NT2/D1 (cell line): ENCODE measurements around the gene CD163.
"Not testable (repeated sequence)": the region's sequence is repeated elsewhere in the genome, so short reads cannot be mapped to it uniquely, and the experiment has no call there.

Experiments used
- DNase-seq: peaks from one replicate; pipeline ENCODE4 v3.0.0-alpha.2; 2011; ENCODE audit warnings: low read depth, low spot score
- H3K27me3 ChIP-seq: 2 replicates; pipeline ENCODE4 v1.6.0; 2011; ENCODE audit warnings: mild to moderate bottlenecking; ENCODE audit not compliant: insufficient read length, insufficient read depth
- H3K36me3 ChIP-seq: 2 replicates; pipeline ENCODE4 v1.6.1; 2011; ENCODE audit warnings: mild to moderate bottlenecking, low read length, mixed read lengths; ENCODE audit not compliant: insufficient read depth, insufficient read length
- H3K4me1 ChIP-seq: 2 replicates; pipeline ENCODE4 v1.5.1; 2011; ENCODE audit not compliant: insufficient read depth, insufficient read length
- H3K4me3 ChIP-seq: 2 replicates; pipeline ENCODE4 v1.5.1; 2011; ENCODE audit warnings: low read depth; ENCODE audit not compliant: insufficient read length
- H3K9ac ChIP-seq: 2 replicates; pipeline ENCODE4 v1.6.0; 2011; ENCODE audit warnings: low read depth; ENCODE audit not compliant: insufficient read length
- H3K9me3 ChIP-seq: 2 replicates; pipeline ENCODE4 v1.5.1; 2011; ENCODE audit warnings: mild to moderate bottlenecking, low read length; ENCODE audit not compliant: insufficient read depth
- SUZ12 ChIP-seq: IDR thresholded peaks from 2 replicates; pipeline ENCODE4 v1.6.1; 2011; ENCODE audit not compliant: insufficient read length, insufficient read depth; ENCODE audit errors: extremely low read depth
- YY1 ChIP-seq: IDR thresholded peaks from 2 replicates; pipeline ENCODE4 v1.6.1; 2011; ENCODE audit not compliant: insufficient read length, insufficient read depth
- ZNF274 ChIP-seq: IDR thresholded peaks from 2 replicates; pipeline ENCODE4 v1.6.1; 2011; ENCODE audit warnings: mild to moderate bottlenecking, low read depth, low read length

The CD163 gene

GRCh38 chr12:7451756-7452155 is 51.8 kb downstream of the CD163 start:
- Histone ChIP-seq H3K36me3 (no peaks in the 10 kb centered on the region), H3K4me1 (no peaks in the 10 kb centered on the region), H3K9me3 (no peaks in the 10 kb centered on the region), H3K4me3 (no peak overlapping the region), H3K27me3 (no peaks in the 10 kb centered on the region), H3K9ac (no peak overlapping the region)
- no peak for DNase-seq
- TF ChIP-seq ZNF274: no peak
- no peak for TF ChIP-seq SUZ12
- no peak for TF ChIP-seq YY1

DNA sequence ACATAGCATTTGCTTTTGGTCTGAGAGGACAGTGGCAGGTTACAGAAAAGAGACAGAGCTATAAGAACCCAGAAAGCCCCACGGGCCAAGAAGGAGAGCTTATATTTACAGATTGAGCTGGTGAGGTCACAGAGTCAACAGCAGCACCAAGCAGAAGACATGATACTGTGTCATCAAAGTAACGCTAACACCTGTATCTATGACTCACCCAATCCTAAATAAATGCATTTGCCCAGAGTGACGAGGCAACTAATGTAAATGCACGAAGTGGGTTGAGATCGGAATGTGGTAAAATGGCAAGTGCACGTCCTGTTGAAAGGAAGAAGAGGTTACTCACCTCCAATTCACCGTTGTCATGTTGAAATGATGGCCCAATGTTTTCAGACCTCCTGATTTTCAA is 52.9 kb downstream of the CD163 start:
- no peaks in the 10 kb centered on the region for H3K36me3 ChIP-seq
- TF ChIP-seq SUZ12: no peak
- TF ChIP-seq ZNF274: no peak
- no peaks in the 10 kb centered on the region for H3K4me1 ChIP-seq
- no peak overlapping the region for H3K9ac ChIP-seq
- no peaks in the 10 kb centered on the region for H3K9me3 ChIP-seq
- H3K4me3 ChIP-seq: no peak overlapping the region
- no peaks in the 10 kb centered on the region for H3K27me3 ChIP-seq
- DNase-seq: no peak

GRCh38 chr12:7448099-7448498 is 55.5 kb downstream of the CD163 start:
- no peaks in the 10 kb centered on the region for H3K9me3 ChIP-seq
- H3K4me3 ChIP-seq: no peak overlapping the region
- no peak for DNase-seq
- H3K27me3 ChIP-seq: no peaks in the 10 kb centered on the region
- H3K36me3 ChIP-seq: no peaks in the 10 kb centered on the region
- no peak overlapping the region for H3K9ac ChIP-seq
- no peaks in the 10 kb centered on the region for H3K4me1 ChIP-seq
- TF ChIP-seq YY1 (no peak), SUZ12 (no peak), ZNF274 (no peak)

- H3K27me3 ChIP-seq: no peaks in the 10 kb centered on the region
- no peak overlapping the region for H3K9ac ChIP-seq
- no peaks in the 10 kb centered on the region for H3K9me3 ChIP-seq
- no peak overlapping the region for H3K4me3 ChIP-seq
- no peaks in the 10 kb centered on the region for H3K36me3 ChIP-seq
- H3K4me1 ChIP-seq: no peaks in the 10 kb centered on the region
- no peak for TF ChIP-seq ZNF274
- no peak for TF ChIP-seq SUZ12
- no peak for TF ChIP-seq YY1
- no peak for DNase-seq
These were observed 59.0 kb downstream of the CD163 start for GRCh38 chr12:7444537-7444936.

- TF ChIP-seq SUZ12 (no peak), YY1 (no peak), ZNF274 (no peak)
- no peaks in the 10 kb centered on the region for H3K9me3 ChIP-seq
- H3K4me1 ChIP-seq: no peaks in the 10 kb centered on the region
- DNase-seq: no peak
- H3K27me3 ChIP-seq: no peaks in the 10 kb centered on the region
- no peaks in the 10 kb centered on the region for H3K36me3 ChIP-seq
- H3K9ac ChIP-seq: no peak within 1 kb of the TSS
- no peak within 1 kb of the TSS for H3K4me3 ChIP-seq
These were observed 59.5 kb downstream of the CD163 start, which contains the start of gene CD163L1 for GRCh38 chr12:7444076-7444475. Gene CD163L1, minus strand, starts transcription at chr12:7444153. Its CDS starts 26 bp downstream, at chr12:7444127.

DNA sequence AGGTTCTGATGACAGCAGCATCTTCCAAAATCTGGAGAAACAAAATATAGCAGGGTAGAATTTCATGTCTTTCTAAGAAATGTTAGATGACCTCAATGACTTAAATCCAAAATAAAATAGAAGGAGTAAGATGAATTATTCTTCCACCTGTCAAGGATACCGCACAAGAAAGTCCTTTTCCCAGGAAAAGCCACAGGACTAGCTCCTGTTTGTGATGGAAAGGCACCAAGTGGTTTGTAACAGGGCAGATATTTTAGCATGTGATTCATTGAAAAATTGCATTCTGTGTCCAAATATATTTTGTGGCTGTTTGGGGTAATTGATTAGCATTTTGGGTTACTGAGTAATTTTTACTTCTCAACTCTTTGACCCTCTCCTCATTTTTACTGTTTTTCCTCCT is 62.4 kb downstream of the CD163 start:
- Histone ChIP-seq H3K4me3 (no peak overlapping the region), H3K36me3 (no peaks in the 10 kb centered on the region), H3K9ac (no peak overlapping the region), H3K27me3 (no peaks in the 10 kb centered on the region), H3K9me3 (no peaks in the 10 kb centered on the region), H3K4me1 (no peaks in the 10 kb centered on the region)
- TF ChIP-seq YY1 (no peak), SUZ12 (no peak), ZNF274 (no peak)
- no peak for DNase-seq

DNA sequence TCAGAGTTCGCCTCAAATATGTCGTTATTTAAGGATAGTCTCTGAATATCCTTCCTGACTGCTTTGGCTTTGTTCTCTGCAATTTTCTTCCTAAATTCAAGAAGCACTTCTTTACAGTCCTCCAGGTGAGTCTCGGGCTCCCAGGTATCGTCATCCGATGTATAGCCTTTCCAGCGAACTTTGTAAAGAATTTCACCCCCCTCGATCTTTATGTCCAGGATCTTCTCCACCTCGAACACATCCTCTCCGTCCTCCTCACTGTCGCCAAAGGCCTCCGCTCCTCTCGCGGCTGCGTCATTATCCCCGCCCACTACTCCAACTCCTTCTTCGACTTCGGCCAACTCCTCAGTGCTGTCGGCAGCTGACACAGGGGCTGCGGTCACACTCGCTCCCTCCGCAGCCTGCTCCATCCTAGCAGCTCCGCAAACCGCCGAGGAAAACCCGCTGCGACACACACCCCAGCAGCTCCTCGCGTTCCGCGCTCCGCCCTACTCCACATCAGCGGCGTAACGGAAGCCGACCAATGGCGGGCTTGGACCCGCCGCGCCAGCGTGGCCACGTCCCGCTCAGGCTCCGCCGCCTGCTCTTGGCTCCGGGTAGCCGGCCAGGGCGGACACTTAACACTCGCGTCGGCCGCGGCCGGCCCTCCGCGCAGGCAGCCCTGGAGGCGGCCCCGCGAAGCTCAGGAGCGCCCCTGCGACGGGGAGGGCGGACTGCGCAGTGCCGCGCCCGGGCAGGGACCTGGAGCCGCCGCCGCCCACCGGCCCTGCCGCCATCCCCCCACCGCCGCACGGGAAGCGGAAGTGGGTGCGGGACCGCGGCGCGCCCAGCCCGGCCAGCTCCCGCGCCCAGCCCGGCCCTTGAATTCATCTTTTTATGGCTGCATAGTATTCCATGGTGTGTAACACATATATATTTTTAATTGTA is 63.7 kb downstream of the CD163 start:
- no peak for DNase-seq
- Histone ChIP-seq H3K9me3 (no peaks in the 10 kb centered on the region), H3K4me1 (no peaks in the 10 kb centered on the region), H3K9ac (no peak overlapping the region), H3K27me3 (no peaks in the 10 kb centered on the region), H3K4me3 (no peak overlapping the region), H3K36me3 (no peaks in the 10 kb centered on the region)
- TF ChIP-seq ZNF274 (no peak), SUZ12 (no peak), YY1 (no peak)

DNA sequence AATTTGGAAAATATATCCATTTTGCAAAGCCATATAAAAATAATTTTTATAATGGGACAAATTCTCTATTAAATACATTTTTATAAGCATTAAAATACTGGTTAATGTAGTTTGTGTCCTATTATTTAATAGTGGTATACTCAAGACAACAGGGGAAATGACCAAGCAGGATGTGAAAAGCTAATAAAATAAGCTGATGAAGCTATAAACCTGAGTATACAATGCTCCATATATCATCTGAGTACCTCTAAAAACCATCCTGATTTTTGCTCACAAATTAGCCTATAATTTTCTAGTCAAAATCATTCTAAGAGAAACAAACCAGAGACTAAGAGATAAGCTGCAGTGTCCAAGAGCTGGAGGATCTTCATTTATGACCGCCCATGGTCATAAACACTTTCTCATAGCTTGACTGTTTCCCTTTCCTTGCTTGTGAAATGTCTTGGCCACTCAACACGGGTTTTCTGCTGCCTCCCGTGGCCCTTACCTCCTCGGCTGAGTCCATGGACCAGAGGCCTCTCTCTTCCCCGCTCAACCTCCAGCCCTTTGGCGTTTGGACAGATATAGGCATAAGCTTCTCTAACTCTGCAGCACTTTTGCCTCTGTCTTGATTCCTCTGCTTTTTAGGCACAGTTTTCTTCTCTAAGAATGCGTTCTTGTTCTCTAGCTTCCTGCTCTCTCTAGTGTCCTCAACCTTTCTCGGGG is 65.1 kb downstream of the CD163 start:
- not testable (repeated sequence) for H3K9ac ChIP-seq, H3K4me1 ChIP-seq, H3K9me3 ChIP-seq, H3K36me3 ChIP-seq, H3K27me3 ChIP-seq, H3K4me3 ChIP-seq, DNase-seq

GRCh38 chr12:7437494-7437893 is 66.1 kb downstream of the CD163 start:
- H3K9ac ChIP-seq, H3K9me3 ChIP-seq, DNase-seq, H3K27me3 ChIP-seq, H3K36me3 ChIP-seq, H3K4me3 ChIP-seq, H3K4me1 ChIP-seq: not testable (repeated sequence)
